Gastrocnemius medialis (tissue), 4 donors: ENCODE data around the gene BARHL2.

Experiments used
- CTCF ChIP-seq, 5 experiments: fragments of 450-650 bp in 3 of 5; fragments of 200-600 bp in 2 of 5; sonication (generic) in 2 of 5; IDR thresholded peaks in 4 of 5; conservative IDR thresholded peaks in 1 of 5; 1 replicate in 4 of 5; 2 replicates in 1 of 5; pipeline ENCODE4 v1.5.1; 2016 to 2019; ENCODE audit warnings: antibody characterized with exemption in 5 of 5, mild to moderate bottlenecking in 3 of 5, moderate library complexity in 3 of 5
- POLR2A ChIP-seq, 2 donors: fragments of 450-650 bp; IDR thresholded peaks; one replicate each; pipeline ENCODE4 v1.6.1; 2017; ENCODE audit warnings: antibody characterized with exemption in 2 of 2, mild to moderate bottlenecking in 2 of 2, moderate library complexity in 2 of 2

DNA sequence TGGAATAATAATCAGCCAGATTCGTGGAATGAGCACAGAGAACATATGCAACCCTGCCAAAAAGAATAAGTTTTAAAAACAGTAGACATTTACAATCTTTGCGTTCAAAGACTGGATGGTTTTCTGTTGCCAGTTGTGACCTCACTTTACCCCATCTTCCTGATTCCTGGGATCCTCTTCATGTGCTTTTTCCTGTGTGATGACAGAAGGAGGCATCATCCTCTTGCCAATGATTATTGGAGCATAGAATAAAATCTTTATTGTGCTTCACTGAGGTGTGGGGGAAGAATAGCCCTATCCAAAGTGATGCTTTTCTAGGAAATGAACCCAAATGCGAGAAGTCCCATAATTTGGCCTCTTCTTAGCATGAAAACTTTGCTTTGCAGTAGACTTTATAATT, 15.0 kb upstream of the BARHL2 start:
- TF ChIP-seq CTCF (IDR thresholded peaks at IDR 0.05 in 4 of 5, conservative IDR thresholded peaks at IDR 0.05 in 1 of 5) (no peak), POLR2A (IDR thresholded peaks at IDR 0.05) (no peak)
